H1 (cell line): Measurements from ENCODE around the gene MCRS1. TPM values are rescaled to one million over a fixed set of nuclear protein-coding genes. Genes with fewer than 3 reads are reported as not detected.

Experiments
- CTCF ChIA-PET: fragments of 300-600 bp; sonication (Branson Sonifier 250); formaldehyde crosslinking; loops from one replicate; lab custom pipeline; 2021; ENCODE audit not compliant: partially characterized antibody; lab: Charles Lee
- POLR2A ChIA-PET: fragments of 300-600 bp; sonication (Branson Sonifier 250); formaldehyde crosslinking; loops from one replicate; lab custom pipeline; 2021; ENCODE audit warnings: inconsistent platforms; ENCODE audit not compliant: partially characterized antibody; lab: Charles Lee
- DNase-seq, 2 experiments: peaks; one replicate each; pipeline versions ENCODE4 v3.0.0 to v3.0.0-alpha.2; 2010 to 2022; ENCODE audit warnings: low spot score in 2 of 2, low read depth in 1 of 2, mixed read lengths in 1 of 2
- FAIRE-seq: peaks from 2 replicates; lab custom pipeline; 2011; peaks lifted over from hg19 to GRCh38; lab: Jason Lieb, UNC
- H2AFZ ChIP-seq: 2 replicates; pipeline ENCODE4 v1.8.1; 2012; ENCODE audit warnings: low read length, inconsistent platforms
- H2AK5ac ChIP-seq: 2 replicates; pipeline ENCODE4 v1.6.1; 2013; ENCODE audit warnings: low read depth, low read length
- H2BK120ac ChIP-seq: replicated peaks from 2 replicates; pipeline ENCODE3; 2013; ENCODE audit warnings: low read depth, low read length, inconsistent platforms
- H2BK12ac ChIP-seq: 2 replicates; pipeline ENCODE4 v1.6.1; 2013; ENCODE audit warnings: low read depth, low read length
- H2BK15ac ChIP-seq: 2 replicates; pipeline ENCODE4 v1.6.1; 2013; ENCODE audit warnings: low read length
- H2BK20ac ChIP-seq: 2 replicates; pipeline ENCODE4 v1.6.1; 2013; ENCODE audit warnings: low read length
- H2BK5ac ChIP-seq: 2 replicates; pipeline ENCODE4 v1.6.1; 2013; ENCODE audit warnings: low read depth, low read length
- H3K14ac ChIP-seq: 2 replicates; pipeline ENCODE4 v1.6.1; 2013; ENCODE audit warnings: inconsistent platforms; ENCODE audit not compliant: insufficient read length
- H3K18ac ChIP-seq: 2 replicates; pipeline ENCODE4 v1.6.1; 2013; ENCODE audit warnings: low read length; ENCODE audit errors: extremely low read depth
- H3K23ac ChIP-seq: 2 replicates; pipeline ENCODE4 v1.6.1; 2013; ENCODE audit warnings: inconsistent platforms; ENCODE audit not compliant: insufficient read length
- H3K23me2 ChIP-seq: 2 replicates; pipeline ENCODE4 v1.6.1; 2013; ENCODE audit warnings: low read depth, low read length
- H3K27ac ChIP-seq: 2 replicates; pipeline ENCODE4 v1.6.1; 2011; ENCODE audit warnings: low read depth, low read length, inconsistent platforms
- H3K27me3 ChIP-seq, 4 experiments: replicated peaks in 1 of 4; 1 replicate in 1 of 4; 2 replicates in 3 of 4; pipeline versions ENCODE4 v1.6.1 to v1.8.1; 2011 to 2013; ENCODE audit warnings: low read length in 3 of 4, mild to moderate bottlenecking in 3 of 4, inconsistent platforms in 2 of 4, mixed read lengths in 2 of 4, moderate library complexity in 1 of 4; ENCODE audit not compliant: control insufficient read depth in 3 of 4, insufficient read depth in 3 of 4; ENCODE audit errors: extremely low read depth in 1 of 4
- H3K36me3 ChIP-seq, 4 experiments: 2 replicates each; pipeline versions ENCODE4 v1.6.1 to v1.8.1; 2011 to 2013; ENCODE audit warnings: mild to moderate bottlenecking in 4 of 4, low read length in 3 of 4, moderate library complexity in 2 of 4, control low read depth in 1 of 4, inconsistent platforms in 1 of 4; ENCODE audit not compliant: insufficient read depth in 4 of 4, control insufficient read depth in 2 of 4
- H3K4ac ChIP-seq: replicated peaks from 2 replicates; pipeline ENCODE3; 2013; ENCODE audit warnings: low read length, low read depth, mixed read lengths, inconsistent platforms; ENCODE audit not compliant: insufficient read length
- H3K4me1 ChIP-seq, 4 experiments: replicated peaks in 1 of 4; 1 replicate in 1 of 4; 2 replicates in 3 of 4; pipeline versions ENCODE4 v1.6.1 to v1.8.1; 2011 to 2013; ENCODE audit warnings: low read length in 3 of 4, inconsistent platforms in 2 of 4, mixed read lengths in 1 of 4; ENCODE audit not compliant: insufficient read depth in 4 of 4, control insufficient read depth in 3 of 4
- H3K4me2 ChIP-seq, 2 experiments: 2 replicates each; pipeline versions ENCODE4 v1.6.1 to v1.8.1; 2011 to 2013; ENCODE audit warnings: low read depth in 2 of 2, low read length in 2 of 2, control low read depth in 1 of 2, inconsistent platforms in 1 of 2, mild to moderate bottlenecking in 1 of 2; ENCODE audit not compliant: insufficient read depth in 1 of 2
- H3K4me3 ChIP-seq, 4 experiments: fragments of 200-600, 300-600 bp in 1 of 4; sonication (generic), shearing (Covaris generic), sonication (Bioruptor Twin) in 1 of 4; 2 replicates each; pipeline versions ENCODE4 v1.5.1 to v1.8.1; 2011 to 2016; ENCODE audit warnings: low read length in 4 of 4, low read depth in 3 of 4, control low read depth in 2 of 4, inconsistent platforms in 2 of 4, mild to moderate bottlenecking in 2 of 4, mixed read lengths in 1 of 4, moderate library complexity in 1 of 4; ENCODE audit not compliant: insufficient read depth in 2 of 4; ENCODE audit errors: extremely low read depth in 1 of 4
- H3K56ac ChIP-seq: replicated peaks from 2 replicates; pipeline ENCODE3; 2013; ENCODE audit warnings: low read depth, mild to moderate bottlenecking, mixed read lengths, low read length, inconsistent platforms; ENCODE audit not compliant: insufficient read length
- H3K79me1 ChIP-seq: 2 replicates; pipeline ENCODE4 v1.6.1; 2013; ENCODE audit warnings: low read depth, low read length, control low read depth
- H3K79me2 ChIP-seq, 2 experiments: 2 replicates each; pipeline versions ENCODE4 v1.6.1 to v1.8.1; 2012 to 2013; ENCODE audit warnings: low read length in 2 of 2, mild to moderate bottlenecking in 2 of 2, inconsistent platforms in 1 of 2; ENCODE audit not compliant: insufficient read depth in 2 of 2, control insufficient read depth in 1 of 2
- H3K9ac ChIP-seq, 4 experiments: replicated peaks in 1 of 4; 1 replicate in 1 of 4; 2 replicates in 3 of 4; pipeline versions ENCODE4 v1.6.1 to v1.8.1; 2011 to 2013; ENCODE audit warnings: low read depth in 3 of 4, low read length in 3 of 4, control low read depth in 2 of 4, mild to moderate bottlenecking in 2 of 4, moderate library complexity in 2 of 4, inconsistent platforms in 1 of 4; ENCODE audit errors: extremely low read depth in 1 of 4
- H3K9me3 ChIP-seq, 2 experiments: 2 replicates each; pipeline versions ENCODE4 v1.6.1 to v1.8.1; 2012 to 2013; ENCODE audit warnings: mild to moderate bottlenecking in 2 of 2, moderate library complexity in 2 of 2, control low read depth in 1 of 2, inconsistent platforms in 1 of 2, low read depth in 1 of 2, low read length in 1 of 2, mixed read lengths in 1 of 2; ENCODE audit not compliant: insufficient read depth in 2 of 2
- H4K20me1 ChIP-seq, 2 experiments: replicated peaks in 1 of 2; 2 replicates each; pipeline versions ENCODE3 to v1.8.1; 2011 to 2013; ENCODE audit warnings: inconsistent platforms in 2 of 2, low read length in 2 of 2, mild to moderate bottlenecking in 1 of 2; ENCODE audit not compliant: insufficient read depth in 2 of 2, control insufficient read depth in 1 of 2
- H4K5ac ChIP-seq: 2 replicates; pipeline ENCODE4 v1.6.1; 2013; ENCODE audit warnings: low read length, low read depth, mixed read lengths, inconsistent platforms; ENCODE audit not compliant: insufficient read length
- H4K8ac ChIP-seq: 2 replicates; pipeline ENCODE4 v1.8.0; 2013; ENCODE audit warnings: mild to moderate bottlenecking, moderate library complexity, low read length, inconsistent platforms; ENCODE audit not compliant: insufficient read depth; ENCODE audit errors: extremely low read depth
- H4K91ac ChIP-seq: replicated peaks from 2 replicates; pipeline ENCODE3; 2013; ENCODE audit warnings: low read length, mixed read lengths, inconsistent platforms; ENCODE audit not compliant: insufficient read length
- EGR1 ChIP-seq: IDR thresholded peaks from 2 replicates; pipeline ENCODE4 v1.6.1; 2011; ENCODE audit warnings: low read depth, low read length, borderline replicate concordance
- POU5F1 ChIP-seq: IDR thresholded peaks from 2 replicates; pipeline ENCODE4 v1.6.1; 2011; ENCODE audit warnings: low read depth, mild to moderate bottlenecking, low read length, moderate library complexity
- RFX5 ChIP-seq: IDR thresholded peaks from 2 replicates; pipeline ENCODE4 v1.6.1; 2011; ENCODE audit warnings: low read depth, low read length, improper control_type of control experiment, borderline replicate concordance
- SIX5 ChIP-seq: IDR thresholded peaks from 2 replicates; pipeline ENCODE4 v1.6.1; 2011; ENCODE audit warnings: mild to moderate bottlenecking, low read depth, low read length
- ZNF274 ChIP-seq: IDR thresholded peaks from 2 replicates; pipeline ENCODE4 v1.7.0; 2012; ENCODE audit warnings: low read length, borderline replicate concordance; ENCODE audit errors: extremely low read depth
- WGBS, 2 experiments: shearing (Covaris generic) in 1 of 2; methylation state at CpG; one replicate each; pipeline versions ENCODE4 v1.1.6 to v1.1.7; 2013 to 2015; ENCODE audit warnings: low lambda C conversion rate in 2 of 2, mixed read lengths in 2 of 2, inconsistent platforms in 1 of 2, low coverage in 1 of 2, missing lambda C conversion rate in 1 of 2; ENCODE audit not compliant: insufficient replicate concordance in 2 of 2, insufficient coverage in 1 of 2, insufficient read length in 1 of 2; ENCODE audit errors: extremely low coverage in 1 of 2, missing lambda C conversion rate in 1 of 2; 5-methylcytosine and 5-hydroxymethylcytosine counted together
- long read RNA-seq, 2 experiments: library from RNA in 1 of 2; library from capped mRNA in 1 of 2; stranded (forward); transcript quantifications; one replicate each; pipeline ENCODE4 v2.0.0, GENCODE V29; 2021; ENCODE audit warnings: inconsistent platforms in 1 of 2
- polyA minus RNA-seq, 3 experiments: library from RNA; depleted of rRNA, polyadenylated mRNA; stranded (reverse); fragments of >200 nt; gene quantifications; 1 replicate in 2 of 3; 2 replicates in 1 of 3; pipeline ENCODE4 v1.2.3, GENCODE V29; 2011
- polyA plus RNA-seq, 7 experiments: library from polyadenylated mRNA; depleted of rRNA in 3 of 7; stranded (reverse) in 5 of 7; unstranded in 2 of 7; fragments of >200 nt in 5 of 7; fragments of 200-250 nt in 2 of 7; gene quantifications; 1 replicate in 5 of 7; 2 replicates in 1 of 7; 4 replicates in 1 of 7; pipeline versions ENCODE4 v1.2.1 to v1.2.3, GENCODE V29; 2011 to 2013; ENCODE audit warnings: missing spikeins in 2 of 7, mixed read lengths in 2 of 7
- total RNA-seq: library from RNA; stranded (reverse); fragmentation: NEBNext Ultra II Directional; extraction: Animal tissue kit (Norgen Biotek cat#: 25700); gene quantifications from 2 replicates; pipeline ENCODE4 v1.2.1, GENCODE V29; 2021

MCRS1 gene, protein sequence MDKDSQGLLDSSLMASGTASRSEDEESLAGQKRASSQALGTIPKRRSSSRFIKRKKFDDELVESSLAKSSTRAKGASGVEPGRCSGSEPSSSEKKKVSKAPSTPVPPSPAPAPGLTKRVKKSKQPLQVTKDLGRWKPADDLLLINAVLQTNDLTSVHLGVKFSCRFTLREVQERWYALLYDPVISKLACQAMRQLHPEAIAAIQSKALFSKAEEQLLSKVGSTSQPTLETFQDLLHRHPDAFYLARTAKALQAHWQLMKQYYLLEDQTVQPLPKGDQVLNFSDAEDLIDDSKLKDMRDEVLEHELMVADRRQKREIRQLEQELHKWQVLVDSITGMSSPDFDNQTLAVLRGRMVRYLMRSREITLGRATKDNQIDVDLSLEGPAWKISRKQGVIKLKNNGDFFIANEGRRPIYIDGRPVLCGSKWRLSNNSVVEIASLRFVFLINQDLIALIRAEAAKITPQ
- 90.3 and 92.5 TPM in 2 replicates for total RNA-seq
- 139 and 170 TPM in 2 replicates for polyA plus RNA-seq (2011; rRNA removed)
- 135 TPM for polyA plus RNA-seq (2011; cell fraction: cytosol; rRNA removed)
- 210 TPM for polyA plus RNA-seq (2011; cell fraction: nucleus; rRNA removed)
- polyA plus RNA-seq (2012, experiment 1 of 2): 51.5 to 92.0 TPM (median 89.3 TPM) in 4 replicates
- 112 TPM for polyA plus RNA-seq (2012, experiment 2 of 2)
- polyA plus RNA-seq (2013, experiment 1 of 2): 54.6 TPM
- 56.7 TPM for polyA plus RNA-seq (2013, experiment 2 of 2)
- 83.5 and 103 TPM in 2 replicates for polyA minus RNA-seq (2011; rRNA and poly(A)+ RNA removed)
- 48.8 TPM for polyA minus RNA-seq (2011; cell fraction: cytosol; rRNA and poly(A)+ RNA removed)
- 55.8 TPM for polyA minus RNA-seq (2011; cell fraction: nucleus; rRNA and poly(A)+ RNA removed)
- long read RNA-seq, experiment 1, transcript MCRS1-201 (15 exons, 1,928 nt): major isoform, 11 of 66 reads
- long read RNA-seq, experiment 1, partial matches to known transcripts: 44 of 66 reads
- long read RNA-seq, experiment 1, other reads (novel, unspliced or antisense): 8 of 66 reads
- long read RNA-seq, experiment 2, transcript MCRS1-201 (15 exons, 1,928 nt): major isoform, 53 of 68 reads
- long read RNA-seq, experiment 2, partial matches to known transcripts: 5 of 68 reads
- long read RNA-seq, experiment 2, other reads (novel, unspliced or antisense): 9 of 68 reads

DNA sequence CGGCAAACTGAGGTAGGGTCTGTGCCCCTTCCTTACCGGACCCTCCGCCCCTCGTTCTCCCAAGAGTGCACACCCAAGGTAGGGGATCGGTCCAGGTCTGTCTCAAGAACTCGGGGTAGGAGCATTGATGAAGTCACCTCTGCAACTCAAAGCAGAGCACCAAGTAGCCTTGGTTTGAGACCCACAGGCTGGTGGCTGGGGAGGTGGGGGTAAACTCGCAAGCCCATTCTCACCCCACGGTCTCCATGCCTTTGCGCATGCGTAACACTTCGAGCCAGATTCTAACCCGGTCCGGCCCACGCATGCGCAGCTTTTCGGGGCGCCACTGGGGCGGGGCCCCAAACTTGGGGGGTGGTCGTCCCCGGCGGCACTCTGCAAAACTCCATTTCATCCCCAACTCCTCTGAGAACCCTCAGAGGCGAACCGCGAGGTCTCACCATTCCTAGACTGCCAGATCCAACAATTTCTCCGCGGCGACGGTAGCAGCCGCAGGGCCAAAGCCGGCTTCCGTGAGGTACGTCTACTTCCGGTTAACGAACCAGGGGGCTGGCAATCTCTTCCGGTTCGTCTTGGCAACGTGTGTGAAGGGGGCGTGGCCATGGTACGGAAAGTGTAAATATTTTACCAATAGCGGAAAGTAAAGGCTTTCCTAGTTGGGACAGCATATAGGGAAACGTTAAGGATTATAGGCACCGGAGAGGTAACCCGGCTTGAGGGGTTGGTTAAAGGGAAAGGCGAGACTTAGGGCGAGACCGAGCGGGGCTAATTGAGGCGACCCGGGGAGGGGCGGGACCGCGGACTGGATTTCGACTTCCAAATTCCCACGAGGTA lies at the start of gene MCRS1:
Gene MCRS1 (minus strand): TSS at position 532 of the 831 bp plus-strand sequence. CDS start 1,411 bp downstream, outside the sequence.
- Histone ChIP-seq H3K27ac (peak within 1 kb of the TSS; percentile 89), H3K27me3 (no peaks in the 10 kb centered on the region), H4K5ac (peak within 1 kb of the TSS; percentile 94), H3K79me1 (peaks cover 15% of the 10 kb centered on the region), H2BK120ac (no peak within 1 kb of the TSS), H2BK15ac (no peak within 1 kb of the TSS), H4K20me1 (peaks cover 0 to 9% of the 10 kb centered on the region in 2 experiments), H3K23ac (no peak within 1 kb of the TSS), H3K9me3 (no peaks in the 10 kb centered on the region), H3K9ac (peak within 1 kb of the TSS; percentile 83 to 92 (median 91)), H2BK5ac (peak within 1 kb of the TSS; percentile 92), H4K91ac (peak within 1 kb of the TSS; percentile 54), H2AFZ (peak within 1 kb of the TSS; percentile 89), H2BK20ac (no peak within 1 kb of the TSS), H3K18ac (peak within 1 kb of the TSS; percentile 98), H4K8ac (peak within 1 kb of the TSS; percentile 99; the same call in 1 of the 2 replicates), H2BK12ac (peak within 1 kb of the TSS; percentile 6; the same call in 1 of the 2 replicates), H3K36me3 (peaks cover 9 to 20% (median 12%) of the 10 kb centered on the region in 4 experiments; a peak in 6 of 8 replicates), H3K4me2 (peak within 1 kb of the TSS; percentile 72 to 91), H3K79me2 (peaks cover 0 to 33% of the 10 kb centered on the region in 2 experiments; a peak in 2 of 4 replicates), H3K4ac (no peak within 1 kb of the TSS), H3K56ac (no peak within 1 kb of the TSS), H3K4me3 (peak within 1 kb of the TSS; percentile 75 to 100 (median 96)), H3K23me2 (peaks cover 6% of the 10 kb centered on the region; the same call in 1 of the 2 replicates), H3K14ac (no peak within 1 kb of the TSS), H3K4me1 (no peaks in the 10 kb centered on the region; a peak in 3 of 7 replicates), H2AK5ac (no peak within 1 kb of the TSS)
- FAIRE-seq: peak; percentile 45
- ChIA-PET CTCF (interaction anchor here (0.9 to 7.7 kb wide), 7 partner anchors 10 to 221 kb away, joined by 3 to 115 read pairs (median 6); partner anchors contain the start of gene DNAJC22), POLR2A (interaction anchor here (0.7 to 9.1 kb wide), 15 partner anchors 9 to 284 kb away, joined by 3 to 72 read pairs (median 4); partner anchors contain the start of genes PRPF40B, SPATS2 and TMBIM6)
- WGBS, 2 experiments: 1% methylated on average over 54 of the region's 54 CpGs; no CpG with 5 or more reads in 1 of the 2 experiments
- peak; percentile 44 to 92 for DNase-seq
- no peak for TF ChIP-seq RFX5
- TF ChIP-seq ZNF274: no peak
- TF ChIP-seq POU5F1: no peak
- no peak for TF ChIP-seq EGR1
- TF ChIP-seq SIX5: no peak
